ENCODE results near the gene PAX7.

Gene PAX7

GRCh38 chr1:18735224-18735997 lies 104.8 kb downstream of the PAX7 start:
- no peak for DNase-seq (ENCODE audit: low read depth)
- H3K4me3 ChIP-seq (ENCODE audit: low read depth, low read length): no peak overlapping the region
- no peak for TF ChIP-seq CTCF (conservative IDR thresholded peaks at IDR 0.05; ENCODE audit: low read depth, low read length)

- no peak for TF ChIP-seq CTCF (conservative IDR thresholded peaks at IDR 0.05; ENCODE audit: low read depth, low read length)
- DNase-seq (ENCODE audit: low read depth): no peak
- H3K4me3 ChIP-seq (ENCODE audit: low read depth, low read length): no peak overlapping the region
Observed at GRCh38 chr1:18736958-18737357, 106.3 kb downstream of the PAX7 start.

DNA sequence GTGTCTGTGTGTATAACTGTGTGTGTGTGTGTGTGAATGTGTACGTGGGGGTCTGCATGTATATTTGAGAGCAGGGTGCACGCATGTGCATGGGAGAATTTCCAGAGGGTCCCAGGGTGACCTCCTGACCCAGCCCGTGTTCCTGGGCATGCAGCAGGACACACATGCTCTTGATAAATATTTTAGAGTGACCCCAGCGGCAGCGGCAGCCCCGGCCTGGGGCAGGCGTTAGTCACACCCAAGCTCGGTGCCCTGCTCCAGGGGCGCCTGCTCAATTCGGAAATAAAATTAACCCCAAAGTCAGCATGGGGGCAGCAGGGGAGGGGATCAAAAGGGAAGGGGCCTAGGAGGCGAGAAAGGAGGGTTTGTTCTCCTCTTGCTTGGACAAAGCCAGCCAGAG lies 107.5 kb downstream of the PAX7 start:
- H3K4me3 ChIP-seq (ENCODE audit: low read depth, low read length): no peak overlapping the region
- DNase-seq (ENCODE audit: low read depth): no peak
- no peak for TF ChIP-seq CTCF (conservative IDR thresholded peaks at IDR 0.05; ENCODE audit: low read depth, low read length)

- no peak for DNase-seq (ENCODE audit: low read depth)
- H3K4me3 ChIP-seq (ENCODE audit: low read depth, low read length): no peak overlapping the region
- no peak for TF ChIP-seq CTCF (conservative IDR thresholded peaks at IDR 0.05; ENCODE audit: low read depth, low read length)
Observed at GRCh38 chr1:18738617-18739016, 108.0 kb downstream of the PAX7 start.

- TF ChIP-seq CTCF (conservative IDR thresholded peaks at IDR 0.05; ENCODE audit: low read depth, low read length): no peak
- H3K4me3 ChIP-seq (ENCODE audit: low read depth, low read length): no peak overlapping the region
- no peak for DNase-seq (ENCODE audit: low read depth)
Observed at GRCh38 chr1:18739408-18739807, 108.8 kb downstream of the PAX7 start.

GRCh38 chr1:18739897-18740296 lies 109.3 kb downstream of the PAX7 start:
- DNase-seq (ENCODE audit: low read depth): no peak
- H3K4me3 ChIP-seq (ENCODE audit: low read depth, low read length): no peak overlapping the region
- no peak for TF ChIP-seq CTCF (conservative IDR thresholded peaks at IDR 0.05; ENCODE audit: low read depth, low read length)

- H3K4me3 ChIP-seq (ENCODE audit: low read depth, low read length): no peak overlapping the region
- DNase-seq (ENCODE audit: low read depth): no peak
- no peak for TF ChIP-seq CTCF (conservative IDR thresholded peaks at IDR 0.05; ENCODE audit: low read depth, low read length)
Observed at GRCh38 chr1:18740617-18741016, 110.0 kb downstream of the PAX7 start.

Data from choroid plexus epithelial cell (primary cell).